ENCODE results near the gene ITGBL1. TPM values are rescaled to one million over a fixed set of nuclear protein-coding genes. Genes with fewer than 3 reads are reported as not detected.

ITGBL1 gene
- total and polyA plus RNA-seq, 2 of the 8 experiments (the other 6 are each of a cell fraction or from before 2014, with no cell fraction given) = not detected

DNA sequence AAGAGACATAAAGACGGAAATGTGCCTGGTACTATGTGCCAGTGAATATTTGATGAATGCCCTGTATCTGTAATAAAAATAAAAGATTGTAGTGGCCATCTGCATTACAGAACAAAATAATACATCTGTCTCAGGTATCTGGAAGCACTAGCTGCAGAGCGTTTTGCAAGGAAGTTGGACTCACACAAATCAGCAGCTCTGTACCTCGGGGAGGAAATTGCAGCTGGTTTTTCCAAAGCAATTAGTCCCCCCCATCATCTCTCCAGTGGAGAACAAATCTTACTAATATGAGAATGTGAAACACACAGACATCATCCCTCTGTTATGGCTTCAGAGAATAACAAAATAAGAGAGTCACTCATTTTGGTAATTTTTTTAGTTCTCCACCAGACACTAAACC lies 245.3 kb downstream of the ITGBL1 start:
- CTCF ChIA-PET (ENCODE audit: partially characterized antibody) = no interaction called here
- H3K4me3 ChIP-seq (ENCODE audit: extremely low read depth in 1 of 4, insufficient read depth in 2 of 4, low read depth in 3 of 4, low read length in 4 of 4) = no peak overlapping the region
- no peaks in the 10 kb centered on the region for H3K23me2 ChIP-seq (ENCODE audit: low read depth, low read length)
- no peak overlapping the region for H2AK5ac ChIP-seq (ENCODE audit: low read depth, low read length)
- H3K56ac ChIP-seq (replicated peaks; ENCODE audit: insufficient read length, low read depth, low read length) = no peak overlapping the region
- no peak overlapping the region for H4K8ac ChIP-seq (ENCODE audit: extremely low read depth, insufficient read depth, low read length)
- TF ChIP-seq, protein P1, sequence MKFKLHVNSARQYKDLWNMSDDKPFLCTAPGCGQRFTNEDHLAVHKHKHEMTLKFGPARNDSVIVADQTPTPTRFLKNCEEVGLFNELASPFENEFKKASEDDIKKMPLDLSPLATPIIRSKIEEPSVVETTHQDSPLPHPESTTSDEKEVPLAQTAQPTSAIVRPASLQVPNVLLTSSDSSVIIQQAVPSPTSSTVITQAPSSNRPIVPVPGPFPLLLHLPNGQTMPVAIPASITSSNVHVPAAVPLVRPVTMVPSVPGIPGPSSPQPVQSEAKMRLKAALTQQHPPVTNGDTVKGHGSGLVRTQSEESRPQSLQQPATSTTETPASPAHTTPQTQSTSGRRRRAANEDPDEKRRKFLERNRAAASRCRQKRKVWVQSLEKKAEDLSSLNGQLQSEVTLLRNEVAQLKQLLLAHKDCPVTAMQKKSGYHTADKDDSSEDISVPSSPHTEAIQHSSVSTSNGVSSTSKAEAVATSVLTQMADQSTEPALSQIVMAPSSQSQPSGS (IDR thresholded peaks at IDR 0.05; ENCODE audit: low read length) = no peak
- no peak for TF ChIP-seq BACH1 (IDR thresholded peaks at IDR 0.05; ENCODE audit: low read length)
- TF ChIP-seq KDM5A (IDR thresholded peaks at IDR 0.05; ENCODE audit: low read length) = no peak
- TF ChIP-seq JUN (IDR thresholded peaks at IDR 0.05; ENCODE audit: low read depth, low read length) = no peak
- TF ChIP-seq NANOG (IDR thresholded peaks at IDR 0.05; ENCODE audit: insufficient read depth, low read depth, low read length, poor library complexity, severe bottlenecking) = no peak
- no peak for TF ChIP-seq SP1 (IDR thresholded peaks at IDR 0.05; ENCODE audit: low read depth, low read length)
- TF ChIP-seq SIX5 (IDR thresholded peaks at IDR 0.05; ENCODE audit: low read depth, low read length) = no peak
- no peak overlapping the region for H2BK120ac ChIP-seq (replicated peaks; ENCODE audit: low read depth, low read length)
- no peak overlapping the region for H3K4me2 ChIP-seq (ENCODE audit: insufficient read depth in 1 of 2, low read depth in 2 of 2, low read length in 2 of 2)
- H3K9me3 ChIP-seq (ENCODE audit: insufficient read depth in 2 of 2, low read depth in 1 of 2, low read length in 1 of 2) = no peaks in the 10 kb centered on the region
- no peak overlapping the region for H4K5ac ChIP-seq (ENCODE audit: insufficient read length, low read depth, low read length)
- H2AFZ ChIP-seq (ENCODE audit: low read length) = no peak overlapping the region
- POLR2A ChIA-PET (ENCODE audit: partially characterized antibody) = no interaction called here
- H3K4me1 ChIP-seq (replicated peaks in 1 of 4; ENCODE audit: control insufficient read depth in 3 of 4, insufficient read depth in 4 of 4, low read length in 3 of 4) = no peaks in the 10 kb centered on the region
- no peak overlapping the region for H3K27ac ChIP-seq (ENCODE audit: low read depth, low read length)
- no peaks in the 10 kb centered on the region for H3K27me3 ChIP-seq (replicated peaks in 1 of 4; ENCODE audit: control insufficient read depth in 3 of 4, extremely low read depth in 1 of 4, insufficient read depth in 3 of 4, low read length in 3 of 4)
- no peak overlapping the region for H2BK15ac ChIP-seq (ENCODE audit: low read length)
- H2BK20ac ChIP-seq (ENCODE audit: low read length) = no peak overlapping the region
- H3K14ac ChIP-seq (ENCODE audit: insufficient read length) = no peak overlapping the region
- H3K36me3 ChIP-seq (ENCODE audit: control insufficient read depth in 2 of 4, insufficient read depth in 4 of 4, low read length in 3 of 4) = no peaks in the 10 kb centered on the region
- H3K18ac ChIP-seq (ENCODE audit: extremely low read depth, low read length) = no peak overlapping the region
- no peak overlapping the region for H3K4ac ChIP-seq (replicated peaks; ENCODE audit: insufficient read length, low read depth, low read length)
- FAIRE-seq (no peak), DNase-seq (ENCODE audit: low read depth in 1 of 2, low spot score in 2 of 2) (no peak)
- no peak overlapping the region for H3K23ac ChIP-seq (ENCODE audit: insufficient read length)
- H3K79me1 ChIP-seq (ENCODE audit: low read depth, low read length) = no peaks in the 10 kb centered on the region
- WGBS, 2 experiments (ENCODE audit: extremely low coverage in 1 of 2, insufficient coverage in 1 of 2, insufficient read length in 1 of 2, insufficient replicate concordance in 2 of 2, low coverage in 1 of 2, low lambda C conversion rate in 2 of 2, missing lambda C conversion rate in 1 of 2) = 93% methylated on average over 3 of the region's 3 CpGs; no CpG with 5 or more reads in 1 of the 2 experiments
- no peak overlapping the region for H2BK5ac ChIP-seq (ENCODE audit: low read depth, low read length)
- no peak overlapping the region for H2BK12ac ChIP-seq (ENCODE audit: low read depth, low read length)
- no peak overlapping the region for H4K91ac ChIP-seq (replicated peaks; ENCODE audit: insufficient read length, low read length)
- H3K9ac ChIP-seq (replicated peaks in 1 of 4; ENCODE audit: extremely low read depth in 1 of 4, low read depth in 3 of 4, low read length in 3 of 4) = no peak overlapping the region
- H3K79me2 ChIP-seq (ENCODE audit: control insufficient read depth in 1 of 2, insufficient read depth in 2 of 2, low read length in 2 of 2) = no peaks in the 10 kb centered on the region
- no peaks in the 10 kb centered on the region for H4K20me1 ChIP-seq (replicated peaks in 1 of 2; ENCODE audit: control insufficient read depth in 1 of 2, insufficient read depth in 2 of 2, low read length in 2 of 2)
